HepG2 (cell line): ENCODE results near the gene ZMIZ1. TPM values are rescaled to one million over a fixed set of nuclear protein-coding genes. Genes with fewer than 3 reads are reported as not detected.

ENCODE experiments used
- AGO1 ChIP-seq: fragments of 200-400 bp; formaldehyde crosslinking; IDR thresholded peaks from 2 replicates; pipeline ENCODE4 v1.6.1; 2017; ENCODE audit warnings: mild to moderate bottlenecking, low read depth, low read length, moderate library complexity; ENCODE audit not compliant: poor library complexity, severe bottlenecking
- CBX1 ChIP-seq: IDR thresholded peaks from one replicate; pipeline ENCODE4 v1.6.1; 2016; ENCODE audit warnings: antibody characterized with exemption, low read depth
- DPF2 ChIP-seq: sonication (generic); formaldehyde crosslinking; IDR thresholded peaks from 2 replicates; pipeline ENCODE4 v1.4.0; 2020; ENCODE audit warnings: mild to moderate bottlenecking, low read depth, missing genetic modification reagents, borderline replicate concordance
- FOXJ3 ChIP-seq: sonication (generic); formaldehyde crosslinking; IDR thresholded peaks from 2 replicates; pipeline ENCODE4 v1.4.0; 2020; ENCODE audit warnings: missing genetic modification reagents, mild to moderate bottlenecking, borderline replicate concordance
- FOXO4 ChIP-seq: sonication (generic); formaldehyde crosslinking; conservative IDR thresholded peaks from 2 replicates; pipeline ENCODE4 v1.8.1; 2023; ENCODE audit warnings: missing genetic modification reagents
- GATAD1 ChIP-seq: IDR thresholded peaks from 2 replicates; pipeline ENCODE4 v1.6.1; 2016; ENCODE audit warnings: missing genetic modification reagents, missing compliant biosample characterization
- HNRNPL ChIP-seq: fragments of 200-400 bp; formaldehyde crosslinking; IDR thresholded peaks from 2 replicates; pipeline ENCODE4 v1.6.1; 2017; ENCODE audit warnings: mild to moderate bottlenecking, low read depth, low read length
- HOXA5 ChIP-seq: sonication (generic); formaldehyde crosslinking; IDR thresholded peaks from 2 replicates; pipeline ENCODE4 v1.4.0; 2020; ENCODE audit warnings: missing genetic modification reagents
- KDM5A ChIP-seq: fragments of 200-600 bp; sonication (generic); IDR thresholded peaks from 2 replicates; pipeline ENCODE4 v1.7.0; 2018; ENCODE audit warnings: antibody characterized with exemption, mild to moderate bottlenecking, low read length, borderline replicate concordance
- MAFG ChIP-seq: sonication (generic); formaldehyde crosslinking; IDR thresholded peaks from 2 replicates; pipeline ENCODE4 v1.5.1; 2020; ENCODE audit warnings: mild to moderate bottlenecking, missing genetic modification reagents
- MED13 ChIP-seq: sonication (generic); formaldehyde crosslinking; IDR thresholded peaks from 2 replicates; pipeline ENCODE4 v1.5.0; 2020; ENCODE audit warnings: missing genetic modification reagents
- MEIS2 ChIP-seq: sonication (generic); formaldehyde crosslinking; IDR thresholded peaks from 2 replicates; pipeline ENCODE4 v1.9.0; 2021; ENCODE audit warnings: mild to moderate bottlenecking, missing genetic modification reagents
- POGZ ChIP-seq: sonication (generic); formaldehyde crosslinking; IDR thresholded peaks from 2 replicates; pipeline ENCODE4 v1.4.0; 2020; ENCODE audit warnings: mild to moderate bottlenecking, missing genetic modification reagents
- RBM22 ChIP-seq: fragments of 200-400 bp; formaldehyde crosslinking; optimal IDR thresholded peaks from 2 replicates; pipeline ENCODE3; 2017; ENCODE audit warnings: mild to moderate bottlenecking, low read length, moderate library complexity
- SIX4 ChIP-seq: sonication (generic); formaldehyde crosslinking; IDR thresholded peaks from 2 replicates; pipeline ENCODE4 v1.4.0; 2020; ENCODE audit warnings: missing genetic modification reagents
- SNRNP70 ChIP-seq: fragments of 200-400 bp; formaldehyde crosslinking; IDR thresholded peaks from 2 replicates; pipeline ENCODE4 v1.6.1; 2017; ENCODE audit warnings: mild to moderate bottlenecking, low read depth, low read length, moderate library complexity
- SP2 ChIP-seq: sonication (generic); formaldehyde crosslinking; IDR thresholded peaks from 2 replicates; pipeline ENCODE4 v1.5.1; 2020; ENCODE audit warnings: mild to moderate bottlenecking, missing genetic modification reagents
- THRA ChIP-seq: sonication (generic); formaldehyde crosslinking; IDR thresholded peaks from 2 replicates; pipeline ENCODE4 v1.4.0; 2020; ENCODE audit warnings: missing genetic modification reagents, borderline replicate concordance
- UBTF ChIP-seq: sonication (generic); formaldehyde crosslinking; IDR thresholded peaks from 2 replicates; pipeline ENCODE4 v1.4.0; 2020; ENCODE audit warnings: mild to moderate bottlenecking, missing genetic modification reagents
- ZMYM2 ChIP-seq: sonication (generic); formaldehyde crosslinking; IDR thresholded peaks from 2 replicates; pipeline ENCODE4 v1.8.0; 2022; ENCODE audit warnings: mild to moderate bottlenecking, missing genetic modification reagents
- ZNF136 ChIP-seq: sonication (generic); formaldehyde crosslinking; IDR thresholded peaks from 2 replicates; pipeline ENCODE4 v1.8.1; 2022; ENCODE audit warnings: low read depth, mild to moderate bottlenecking, moderate library complexity, missing genetic modification reagents
- ZNF205 ChIP-seq: IDR thresholded peaks from 2 replicates; pipeline ENCODE4 v1.6.1; 2018; ENCODE audit warnings: missing biosample characterization, missing genetic modification reagents
- ZNF275 ChIP-seq: sonication (generic); formaldehyde crosslinking; IDR thresholded peaks from 2 replicates; pipeline ENCODE4 v1.8.0; 2022; ENCODE audit warnings: missing genetic modification reagents, mild to moderate bottlenecking, inconsistent platforms, borderline replicate concordance
- ZNF34 ChIP-seq: sonication (generic); formaldehyde crosslinking; IDR thresholded peaks from 2 replicates; pipeline ENCODE4 v1.4.0; 2020; ENCODE audit warnings: mild to moderate bottlenecking, missing genetic modification reagents, borderline replicate concordance
- ZNF839 ChIP-seq: sonication (generic); formaldehyde crosslinking; IDR thresholded peaks from 2 replicates; pipeline ENCODE4 v1.4.0; 2020; ENCODE audit warnings: missing genetic modification reagents, mild to moderate bottlenecking, borderline replicate concordance
- polyA plus RNA-seq, 8 experiments: library from polyadenylated mRNA; depleted of rRNA in 3 of 8; stranded (reverse) in 7 of 8; unstranded in 1 of 8; fragments of >200 nt; fragmentation: Illumina TruSeq in 4 of 8; extraction: Trizol in 4 of 8; gene quantifications; 2 replicates each; pipeline versions ENCODE4 v1.2.1 to v1.2.3, GENCODE V29; 2011 to 2016; ENCODE audit warnings: low read depth in 4 of 8, missing spikeins in 1 of 8, mixed read lengths in 1 of 8; ENCODE audit not compliant: insufficient read depth in 1 of 8
- total RNA-seq, 5 experiments: library from RNA; depleted of rRNA; stranded (reverse); fragments of >200 nt; fragmentation: Illumina TruSeq; extraction: Trizol; gene quantifications; 2 replicates each; pipeline ENCODE4 v1.2.3, GENCODE V29; 2016; ENCODE audit warnings: low read depth in 1 of 5

The ZMIZ1 gene
- total and polyA plus RNA-seq, 2 of the 13 experiments (the other 11 are each of a cell fraction or from before 2014, with no cell fraction given): 5.3 to 10.2 TPM

- TF ChIP-seq UBTF (CRISPR knock-in tag) (peak; percentile 64), ZNF839 (CRISPR knock-in tag) (no peak), CBX1 (peak; percentile 54), THRA (CRISPR knock-in tag) (peak; percentile 92), MAFG (no peak), HOXA5 (CRISPR knock-in tag) (no peak), SIX4 (CRISPR knock-in tag) (no peak), POGZ (peak; percentile 43), AGO1 (no peak), ZNF34 (CRISPR knock-in tag) (peak; percentile 75; the same call in 1 of the 2 replicates), MED13 (no peak), ZNF136 (no peak), ZNF275 (CRISPR knock-in tag) (no peak), FOXJ3 (CRISPR knock-in tag) (no peak; the same call in 1 of the 2 replicates), MEIS2 (CRISPR knock-in tag) (no peak), ZNF205 (CRISPR knock-in tag) (no peak), SP2 (CRISPR knock-in tag) (no peak), KDM5A (no peak), ZMYM2 (no peak), SNRNP70 (no peak), FOXO4 (CRISPR knock-in tag) (no peak), GATAD1 (CRISPR knock-in tag) (no peak), RBM22 (no peak), DPF2 (0 out of 2 replicates have a peak, but pooled peaks have one; percentile 46), HNRNPL (peak; percentile 97)
Observed at GRCh38 chr10:79127151-79127961, 58.6 kb downstream of the ZMIZ1 start (continued).
